DOHH2 (cell line): ENCODE results near the gene PYCARD.

Source experiments
- CTCF ChIP-seq: fragments of 200-600 bp; sonication (generic); IDR thresholded peaks from one replicate; pipeline ENCODE4 v1.5.1; 2014; ENCODE audit warnings: antibody characterized with exemption, mild to moderate bottlenecking, low read depth, low read length; ENCODE audit not compliant: poor library complexity, severe bottlenecking
- EZH2phosphoT487 ChIP-seq: fragments of 200-600 bp; sonication (generic); IDR thresholded peaks from 2 replicates; pipeline ENCODE4 v1.6.1; 2017; ENCODE audit warnings: borderline replicate concordance, mild to moderate bottlenecking, antibody characterized with exemption, low read length, moderate library complexity, mixed read lengths

DNA sequence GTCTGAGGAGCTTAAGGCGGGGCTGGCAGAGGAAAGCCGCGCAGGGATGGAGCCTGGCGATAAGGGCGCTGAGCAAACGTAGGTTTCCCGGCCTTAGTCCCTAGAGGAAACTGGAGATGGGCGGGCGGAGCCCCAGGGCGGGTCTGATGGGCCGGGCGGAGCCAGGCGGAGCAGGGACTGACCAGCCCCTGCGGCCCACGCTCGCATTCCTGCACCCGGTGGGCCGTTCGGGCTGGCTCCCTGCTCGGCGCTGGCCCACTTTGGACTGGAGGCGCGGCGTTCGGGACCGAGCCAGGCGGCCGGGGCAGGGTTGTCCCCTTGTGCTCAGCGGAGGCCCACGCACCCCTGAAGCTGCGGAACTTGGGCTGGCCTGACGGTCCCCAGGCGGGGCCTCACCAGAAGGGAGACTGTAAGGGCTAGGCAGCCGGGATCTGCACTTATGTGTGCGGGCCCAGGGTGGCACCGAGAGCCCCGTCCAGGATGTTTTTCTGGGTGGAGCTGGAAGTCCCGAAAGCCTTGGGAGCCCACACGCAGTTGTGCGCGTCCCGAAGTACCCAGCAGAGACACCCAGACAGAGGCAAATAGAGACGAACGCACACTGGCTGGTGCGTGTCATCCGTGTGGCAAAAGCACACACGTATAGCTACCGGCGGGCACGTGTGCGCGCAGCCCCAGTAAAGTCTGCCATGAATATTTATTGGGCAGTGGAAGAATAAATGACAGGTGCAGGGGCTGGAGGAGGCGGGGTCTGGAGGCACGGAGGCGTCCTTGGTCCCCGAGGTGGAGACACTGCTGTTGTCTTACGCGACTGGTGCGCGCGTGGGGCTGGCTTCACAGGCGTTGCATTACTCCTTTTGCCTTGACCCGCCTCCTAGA is 13.0 kb upstream of the PYCARD start:
- TF ChIP-seq CTCF: no peak
- TF ChIP-seq EZH2phosphoT487: no peak
